H1 (cell line): ENCODE measurements around the gene MCCD1. TPM values are rescaled to one million over a fixed set of nuclear protein-coding genes. Genes with fewer than 3 reads are reported as not detected.

Experiments
- CEBPB ChIP-seq: IDR thresholded peaks from 2 replicates; pipeline ENCODE4 v1.6.1; 2012; ENCODE audit warnings: low read depth, low read length
- KDM1A ChIP-seq: fragments of 200-600, 300-600 bp; sonication (generic); IDR thresholded peaks from 2 replicates; pipeline ENCODE4 v1.7.1; 2016; ENCODE audit warnings: mild to moderate bottlenecking, low read length, borderline replicate concordance
- KDM5A ChIP-seq: fragments of 200-600 bp; IDR thresholded peaks from 2 replicates; pipeline ENCODE4 v1.7.1; 2012; ENCODE audit warnings: mild to moderate bottlenecking, low read length, inconsistent platforms, mixed read lengths
- polyA plus RNA-seq, 7 experiments: library from polyadenylated mRNA; depleted of rRNA in 3 of 7; stranded (reverse) in 5 of 7; unstranded in 2 of 7; fragments of >200 nt in 5 of 7; fragments of 200-250 nt in 2 of 7; gene quantifications; 1 replicate in 5 of 7; 2 replicates in 1 of 7; 4 replicates in 1 of 7; pipeline versions ENCODE4 v1.2.1 to v1.2.3, GENCODE V29; 2011 to 2013; ENCODE audit warnings: missing spikeins in 2 of 7, mixed read lengths in 2 of 7
- total RNA-seq: library from RNA; stranded (reverse); fragmentation: NEBNext Ultra II Directional; extraction: Animal tissue kit (Norgen Biotek cat#: 25700); gene quantifications from 2 replicates; pipeline ENCODE4 v1.2.1, GENCODE V29; 2021
- TF ChIP-seq, protein P1 (sequence below): IDR thresholded peaks from 2 replicates; pipeline ENCODE4 v1.6.1; 2012; ENCODE audit warnings: inconsistent platforms

Gene MCCD1
- total and polyA plus RNA-seq, 2 of the 8 experiments (the other 6 are each of a cell fraction or from before 2014, with no cell fraction given), result not detected

- TF ChIP-seq, protein P1, sequence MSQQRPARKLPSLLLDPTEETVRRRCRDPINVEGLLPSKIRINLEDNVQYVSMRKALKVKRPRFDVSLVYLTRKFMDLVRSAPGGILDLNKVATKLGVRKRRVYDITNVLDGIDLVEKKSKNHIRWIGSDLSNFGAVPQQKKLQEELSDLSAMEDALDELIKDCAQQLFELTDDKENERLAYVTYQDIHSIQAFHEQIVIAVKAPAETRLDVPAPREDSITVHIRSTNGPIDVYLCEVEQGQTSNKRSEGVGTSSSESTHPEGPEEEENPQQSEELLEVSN, result no peak
- TF ChIP-seq KDM1A (no peak), KDM5A (no peak), CEBPB (no peak)
Observed at GRCh38 chr6:31480574-31480973, 48.2 kb upstream of the MCCD1 start (continued).
